ENCODE results near the gene YPEL2.

YPEL2 gene

GRCh38 chr17:59361386-59361785 is 29.9 kb downstream of the YPEL2 start:
- no peak overlapping the region for H3K27ac ChIP-seq

GRCh38 chr17:59361916-59362810 is 30.7 kb downstream of the YPEL2 start:
- H3K27ac ChIP-seq = no peak overlapping the region
- no peak for TF ChIP-seq ZFX (IDR thresholded peaks at IDR 0.05; ENCODE audit: borderline replicate concordance)
- TF ChIP-seq, protein P1, sequence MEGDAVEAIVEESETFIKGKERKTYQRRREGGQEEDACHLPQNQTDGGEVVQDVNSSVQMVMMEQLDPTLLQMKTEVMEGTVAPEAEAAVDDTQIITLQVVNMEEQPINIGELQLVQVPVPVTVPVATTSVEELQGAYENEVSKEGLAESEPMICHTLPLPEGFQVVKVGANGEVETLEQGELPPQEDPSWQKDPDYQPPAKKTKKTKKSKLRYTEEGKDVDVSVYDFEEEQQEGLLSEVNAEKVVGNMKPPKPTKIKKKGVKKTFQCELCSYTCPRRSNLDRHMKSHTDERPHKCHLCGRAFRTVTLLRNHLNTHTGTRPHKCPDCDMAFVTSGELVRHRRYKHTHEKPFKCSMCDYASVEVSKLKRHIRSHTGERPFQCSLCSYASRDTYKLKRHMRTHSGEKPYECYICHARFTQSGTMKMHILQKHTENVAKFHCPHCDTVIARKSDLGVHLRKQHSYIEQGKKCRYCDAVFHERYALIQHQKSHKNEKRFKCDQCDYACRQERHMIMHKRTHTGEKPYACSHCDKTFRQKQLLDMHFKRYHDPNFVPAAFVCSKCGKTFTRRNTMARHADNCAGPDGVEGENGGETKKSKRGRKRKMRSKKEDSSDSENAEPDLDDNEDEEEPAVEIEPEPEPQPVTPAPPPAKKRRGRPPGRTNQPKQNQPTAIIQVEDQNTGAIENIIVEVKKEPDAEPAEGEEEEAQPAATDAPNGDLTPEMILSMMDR (IDR thresholded peaks at IDR 0.05) = no peak

More at GRCh38 chr17:59361386-59361785, 29.9 kb downstream of the YPEL2 start:
- TF ChIP-seq, protein P1 (IDR thresholded peaks at IDR 0.05) = no peak
- no peak for TF ChIP-seq ZFX (IDR thresholded peaks at IDR 0.05; ENCODE audit: borderline replicate concordance)

- no peak overlapping the region for H3K27ac ChIP-seq
- TF ChIP-seq ZFX (IDR thresholded peaks at IDR 0.05; ENCODE audit: borderline replicate concordance) = no peak
- TF ChIP-seq, protein P1 (IDR thresholded peaks at IDR 0.05) = no peak
These were observed 31.4 kb downstream of the YPEL2 start for GRCh38 chr17:59362811-59363205.

GRCh38 chr17:59365383-59365981 is 34.0 kb downstream of the YPEL2 start:
- H3K27ac ChIP-seq = peak overlapping the region; percentile 81; the same call in 1 of the 2 replicates
- TF ChIP-seq, protein P1 (IDR thresholded peaks at IDR 0.05) = no peak
- no peak for TF ChIP-seq ZFX (IDR thresholded peaks at IDR 0.05; ENCODE audit: borderline replicate concordance)

GRCh38 chr17:59366040-59366757 is 34.7 kb downstream of the YPEL2 start:
- TF ChIP-seq ZFX (IDR thresholded peaks at IDR 0.05; ENCODE audit: borderline replicate concordance) = no peak
- TF ChIP-seq, protein P1 (IDR thresholded peaks at IDR 0.05) = no peak
- peak overlapping the region; percentile 81 for H3K27ac ChIP-seq

DNA sequence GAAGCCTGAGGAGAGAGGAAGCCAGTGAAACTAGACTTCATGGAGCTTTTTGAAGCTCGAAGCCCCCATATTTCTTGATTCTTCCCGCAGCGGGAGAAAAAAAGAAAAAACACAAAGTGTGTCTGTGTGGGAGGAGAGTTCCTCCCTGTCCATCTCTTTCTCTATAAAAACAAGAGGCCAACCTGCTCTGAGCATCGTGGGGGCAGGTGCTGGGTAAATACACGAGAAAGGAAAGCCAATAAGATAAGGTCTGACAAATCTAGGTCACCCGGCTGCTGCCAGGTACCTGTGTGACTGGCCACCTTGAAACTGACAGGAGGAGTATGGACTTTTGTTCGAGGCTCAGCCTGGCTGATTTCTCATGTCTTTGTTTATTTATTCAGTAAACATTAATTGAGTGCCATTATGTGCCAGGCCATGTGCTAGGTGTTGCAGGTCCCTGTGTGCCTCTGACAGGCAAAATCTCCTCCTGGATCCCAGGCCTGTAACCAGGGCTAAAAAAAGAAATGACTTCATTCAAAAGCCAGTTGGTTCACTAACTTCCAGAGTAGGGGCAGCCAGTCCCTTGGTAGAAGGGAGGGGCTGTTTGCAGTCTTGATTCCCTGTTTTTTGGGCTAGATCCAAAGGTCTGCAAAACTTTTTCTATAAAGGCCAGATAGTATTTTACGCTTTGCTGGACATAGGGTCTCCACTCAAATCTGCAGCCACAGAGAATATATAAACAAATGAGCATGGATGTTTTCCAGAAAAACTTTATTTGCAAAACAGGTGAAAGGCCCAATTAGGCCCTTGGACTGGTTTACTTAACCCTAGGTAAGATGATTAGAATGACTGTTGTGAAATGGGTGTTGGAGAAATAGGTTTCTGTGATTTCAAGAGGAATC is 35.6 kb downstream of the YPEL2 start:
- TF ChIP-seq, protein P1 (IDR thresholded peaks at IDR 0.05) = no peak
- no peak for TF ChIP-seq ZFX (IDR thresholded peaks at IDR 0.05; ENCODE audit: borderline replicate concordance)
- H3K27ac ChIP-seq = peak overlapping the region; percentile 81
